ENCODE data around the gene MAPKAPK5. TPM values are rescaled to one million over a fixed set of nuclear protein-coding genes. Genes with fewer than 3 reads are reported as not detected.

Gene MAPKAPK5, protein sequence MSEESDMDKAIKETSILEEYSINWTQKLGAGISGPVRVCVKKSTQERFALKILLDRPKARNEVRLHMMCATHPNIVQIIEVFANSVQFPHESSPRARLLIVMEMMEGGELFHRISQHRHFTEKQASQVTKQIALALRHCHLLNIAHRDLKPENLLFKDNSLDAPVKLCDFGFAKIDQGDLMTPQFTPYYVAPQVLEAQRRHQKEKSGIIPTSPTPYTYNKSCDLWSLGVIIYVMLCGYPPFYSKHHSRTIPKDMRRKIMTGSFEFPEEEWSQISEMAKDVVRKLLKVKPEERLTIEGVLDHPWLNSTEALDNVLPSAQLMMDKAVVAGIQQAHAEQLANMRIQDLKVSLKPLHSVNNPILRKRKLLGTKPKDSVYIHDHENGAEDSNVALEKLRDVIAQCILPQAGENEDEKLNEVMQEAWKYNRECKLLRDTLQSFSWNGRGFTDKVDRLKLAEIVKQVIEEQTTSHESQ
- total RNA-seq: 29.4 and 46.4 TPM in 2 replicates

DNA sequence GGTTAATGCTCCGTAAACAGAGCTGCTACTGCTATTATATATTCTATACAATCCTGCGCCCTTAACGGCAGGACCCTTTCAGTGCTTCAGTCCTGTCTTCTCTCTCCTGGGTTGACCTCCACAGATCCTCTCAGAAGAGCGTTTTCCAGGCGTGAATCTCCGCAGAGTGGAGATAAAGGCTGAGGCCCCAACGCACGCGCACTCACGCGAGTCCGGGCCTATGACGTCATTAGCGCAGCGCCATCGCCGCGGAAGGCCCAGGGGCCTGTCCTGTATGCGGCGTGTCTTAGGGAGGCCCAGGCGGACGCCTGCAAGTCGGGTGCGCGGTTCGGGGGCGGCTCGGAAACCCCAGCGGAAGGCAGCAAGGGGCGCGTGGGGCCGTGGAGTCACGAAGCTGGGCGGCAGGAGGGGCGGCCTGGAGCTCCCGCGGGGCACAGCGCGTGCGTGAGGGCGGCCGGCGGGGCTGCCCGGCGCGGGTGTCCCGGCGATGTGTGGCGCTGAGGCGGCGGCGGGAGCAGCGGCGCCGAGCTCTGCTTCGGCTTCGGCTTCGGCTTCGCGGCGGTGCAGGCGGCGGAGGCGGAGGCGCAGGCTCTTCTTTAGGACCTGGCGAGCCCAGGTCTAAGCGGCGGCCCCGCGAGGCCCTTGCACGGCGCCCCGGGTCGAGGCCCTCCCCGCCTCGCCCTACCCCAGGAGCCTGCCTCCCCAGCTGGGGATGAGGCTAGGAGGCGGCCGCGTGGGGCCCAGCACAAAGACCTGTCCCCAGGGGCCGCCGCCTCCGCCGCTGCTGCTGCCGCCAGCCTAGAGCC, at the start of gene MAPKAPK5:
Gene MAPKAPK5, plus strand, starts transcription at position 479 of the 806 bp plus-strand sequence. CDS start 506 bp downstream, outside the sequence.

Other genes with a start within 250 kb of the MAPKAPK5 start
- gene ATXN2, start 242.9 kb upstream of the MAPKAPK5 start, total RNA-seq: 26.9 and 27.7 TPM in 2 replicates
- gene BRAP, start 156.3 kb upstream of the MAPKAPK5 start, total RNA-seq: 10.1 and 11.5 TPM in 2 replicates
- gene ACAD10, start 156.2 kb upstream of the MAPKAPK5 start, total RNA-seq: 16.1 and 20.8 TPM in 2 replicates
- 27.8 and 41.8 TPM in 2 replicates for gene ALDH2, start 75.3 kb upstream of the MAPKAPK5 start, total RNA-seq
- gene TMEM116, start 170.9 kb downstream of the MAPKAPK5 start, total RNA-seq: 4.0 and 5.1 TPM in 2 replicates
- 56.7 and 64.9 TPM in 2 replicates for gene ERP29, start 171.2 kb downstream of the MAPKAPK5 start, total RNA-seq